Dendritic cell treated with granulocyte-macrophage colony-stimulating factor and Interleukin-4, amounts not matched to agents 40 ng/mL and 50 ng/mL, for 4 days (primary cell): ENCODE results near the gene IGLL5.

Source experiments
- H3K27ac Mint-ChIP-seq: one replicate; pipeline ENCODE4 v1.8.0; 2022; ENCODE audit warnings: mild to moderate bottlenecking, mixed read lengths
- H3K27me3 Mint-ChIP-seq: one replicate; pipeline ENCODE4 v1.8.0; 2022; ENCODE audit warnings: mild to moderate bottlenecking, mixed read lengths
- H3K36me3 Mint-ChIP-seq: one replicate; pipeline ENCODE4 v1.8.0; 2022; ENCODE audit warnings: low read depth, mixed read lengths
- H3K4me1 Mint-ChIP-seq: one replicate; pipeline ENCODE4 v1.8.0; 2022; ENCODE audit warnings: low read depth, mixed read lengths
- H3K4me3 Mint-ChIP-seq: one replicate; pipeline ENCODE4 v1.8.0; 2022; ENCODE audit warnings: mild to moderate bottlenecking, moderate library complexity, mixed read lengths
- H3K9me3 Mint-ChIP-seq: one replicate; pipeline ENCODE4 v1.8.0; 2022; ENCODE audit warnings: mixed read lengths
- intact Hi-C: fragments of 100-400 bp; cut with micrococcal nuclease; formaldehyde crosslinking; loops from one replicate; pipeline ENCODE4 v1.15.0; 2022

Gene IGLL5

DNA sequence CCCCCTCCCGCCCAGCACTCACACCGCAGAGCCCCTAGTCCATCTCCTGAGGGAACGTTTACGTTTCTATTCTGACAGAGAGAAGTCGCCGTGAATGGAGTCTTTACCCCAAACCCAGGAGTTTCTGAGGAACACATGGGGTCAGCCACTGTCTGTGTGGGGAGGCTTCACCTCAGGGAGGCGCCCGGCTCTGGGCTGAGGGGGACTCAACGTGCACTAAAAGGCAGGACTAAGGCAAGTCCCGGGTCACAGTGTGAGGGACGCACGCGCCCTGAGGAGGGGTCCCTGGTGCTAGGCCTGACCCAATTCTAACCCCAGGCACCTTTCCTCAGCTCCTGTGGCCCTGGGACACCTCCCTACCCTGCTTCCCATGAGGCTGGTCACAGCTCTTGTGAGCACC lies 32.5 kb upstream of the IGLL5 start:
- no peaks in the 10 kb centered on the region for H3K36me3 Mint-ChIP-seq
- no peak overlapping the region for H3K27ac Mint-ChIP-seq
- no peak overlapping the region for H3K4me3 Mint-ChIP-seq
- H3K9me3 Mint-ChIP-seq: no peaks in the 10 kb centered on the region
- intact Hi-C loops: no loop called here
- peaks cover 6% of the 10 kb centered on the region for H3K27me3 Mint-ChIP-seq
- H3K4me1 Mint-ChIP-seq: peaks cover 5% of the 10 kb centered on the region

DNA sequence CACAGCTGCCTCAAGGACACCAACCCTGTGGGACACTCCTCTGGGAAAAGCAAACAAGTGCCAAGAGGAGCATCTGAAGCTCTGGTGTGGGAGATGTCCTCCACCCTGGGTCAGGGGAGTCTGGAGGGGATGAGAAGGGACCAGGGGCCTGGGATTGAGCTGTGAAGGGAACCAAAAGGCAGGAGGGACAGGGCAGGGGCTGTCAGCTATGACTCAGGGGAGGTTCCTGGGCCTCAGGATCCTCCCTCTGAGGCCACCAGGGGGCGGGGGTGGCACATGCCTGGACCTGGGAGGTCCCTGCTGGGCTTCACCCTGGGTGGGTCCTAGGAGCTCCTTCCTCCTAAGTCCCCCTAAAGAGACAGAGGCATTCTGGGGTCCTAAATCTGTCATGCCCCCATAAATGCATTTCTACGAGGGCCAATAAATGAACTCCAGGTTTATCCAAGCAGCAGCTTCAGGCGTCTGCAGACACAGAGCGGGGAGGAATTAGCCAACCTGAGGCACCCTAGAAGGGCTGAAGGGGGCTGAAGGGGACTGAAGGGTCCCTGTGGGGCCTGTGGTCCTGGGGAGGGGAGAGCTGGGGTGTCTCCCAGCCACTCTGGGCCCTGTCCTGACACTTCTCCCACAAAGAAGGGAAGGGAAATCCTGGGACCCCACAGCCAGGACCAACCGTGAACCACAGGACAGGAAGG lies 31.9 kb upstream of the IGLL5 start:
- intact Hi-C loops: no loop called here
- peaks cover 6% of the 10 kb centered on the region for H3K27me3 Mint-ChIP-seq
- H3K4me1 Mint-ChIP-seq: peaks cover 5% of the 10 kb centered on the region
- H3K4me3 Mint-ChIP-seq: no peak overlapping the region
- no peak overlapping the region for H3K27ac Mint-ChIP-seq
- H3K36me3 Mint-ChIP-seq: no peaks in the 10 kb centered on the region
- H3K9me3 Mint-ChIP-seq: no peaks in the 10 kb centered on the region

GRCh38 chr22:22856364-22856763 lies 31.3 kb upstream of the IGLL5 start:
- intact Hi-C loops: no loop called here
- Mint-ChIP-seq H3K27ac (no peak overlapping the region), H3K27me3 (peaks cover 10% of the 10 kb centered on the region), H3K4me1 (peaks cover 5% of the 10 kb centered on the region), H3K4me3 (no peak overlapping the region), H3K36me3 (no peaks in the 10 kb centered on the region), H3K9me3 (no peaks in the 10 kb centered on the region)

- no peak overlapping the region for H3K27ac Mint-ChIP-seq
- peaks cover 10% of the 10 kb centered on the region for H3K27me3 Mint-ChIP-seq
- intact Hi-C loops: no loop called here
- no peaks in the 10 kb centered on the region for H3K36me3 Mint-ChIP-seq
- H3K9me3 Mint-ChIP-seq: no peaks in the 10 kb centered on the region
- peaks cover 5% of the 10 kb centered on the region for H3K4me1 Mint-ChIP-seq
- H3K4me3 Mint-ChIP-seq: no peak overlapping the region
Observed at GRCh38 chr22:22856885-22857606, 30.6 kb upstream of the IGLL5 start.

- Mint-ChIP-seq H3K9me3 (no peaks in the 10 kb centered on the region), H3K36me3 (no peaks in the 10 kb centered on the region), H3K27ac (no peak overlapping the region), H3K4me1 (peaks cover 5% of the 10 kb centered on the region), H3K27me3 (peaks cover 10% of the 10 kb centered on the region), H3K4me3 (no peak overlapping the region)
- intact Hi-C loops: no loop called here
Observed at GRCh38 chr22:22857607-22858558, 29.7 kb upstream of the IGLL5 start.

DNA sequence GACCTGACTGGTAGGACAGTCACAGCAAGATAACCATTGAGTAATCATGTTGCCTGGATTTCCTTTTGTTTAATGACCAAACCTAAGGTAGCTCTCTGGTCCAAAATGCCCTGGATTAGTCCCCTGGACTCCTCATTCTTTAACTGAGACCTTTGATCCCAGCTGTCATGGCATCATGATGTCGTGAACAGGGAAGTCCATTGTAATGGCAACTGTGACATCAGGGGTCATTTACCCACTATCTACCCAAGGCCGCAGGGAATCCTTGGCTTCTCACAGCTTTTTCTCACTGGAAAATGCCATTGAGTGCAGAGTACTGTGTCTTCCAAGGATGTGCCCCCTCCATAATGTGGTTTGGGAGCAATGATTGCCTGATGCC lies 29.1 kb upstream of the IGLL5 start:
- peaks cover 8% of the 10 kb centered on the region for H3K27me3 Mint-ChIP-seq
- H3K4me3 Mint-ChIP-seq: no peak overlapping the region
- intact Hi-C loops: no loop called here
- no peaks in the 10 kb centered on the region for H3K9me3 Mint-ChIP-seq
- H3K27ac Mint-ChIP-seq: no peak overlapping the region
- H3K4me1 Mint-ChIP-seq: peaks cover 5% of the 10 kb centered on the region
- no peaks in the 10 kb centered on the region for H3K36me3 Mint-ChIP-seq

- no peaks in the 10 kb centered on the region for H3K36me3 Mint-ChIP-seq
- H3K27me3 Mint-ChIP-seq: peaks cover 13% of the 10 kb centered on the region
- H3K4me1 Mint-ChIP-seq: peaks cover 22% of the 10 kb centered on the region
- no peak overlapping the region for H3K27ac Mint-ChIP-seq
- no peaks in the 10 kb centered on the region for H3K9me3 Mint-ChIP-seq
- intact Hi-C loops: no loop called here
- H3K4me3 Mint-ChIP-seq: no peak overlapping the region
Observed at GRCh38 chr22:22863001-22863400, 24.6 kb upstream of the IGLL5 start.

GRCh38 chr22:22865311-22866072 lies 22.1 kb upstream of the IGLL5 start:
- no peaks in the 10 kb centered on the region for H3K9me3 Mint-ChIP-seq
- no peaks in the 10 kb centered on the region for H3K36me3 Mint-ChIP-seq
- intact Hi-C loops: no loop called here
- H3K27me3 Mint-ChIP-seq: peaks cover 14% of the 10 kb centered on the region
- no peak overlapping the region for H3K27ac Mint-ChIP-seq
- peaks cover 26% of the 10 kb centered on the region for H3K4me1 Mint-ChIP-seq
- no peak overlapping the region for H3K4me3 Mint-ChIP-seq

GRCh38 chr22:22866381-22867111 lies 21.1 kb upstream of the IGLL5 start:
- no peaks in the 10 kb centered on the region for H3K36me3 Mint-ChIP-seq
- no peaks in the 10 kb centered on the region for H3K9me3 Mint-ChIP-seq
- H3K27ac Mint-ChIP-seq: no peak overlapping the region

GRCh38 chr22:22867996-22868715 lies 19.5 kb upstream of the IGLL5 start:
- intact Hi-C loops: no loop called here
- Mint-ChIP-seq H3K27me3 (peaks cover 9% of the 10 kb centered on the region), H3K9me3 (no peaks in the 10 kb centered on the region), H3K27ac (no peak overlapping the region), H3K4me1 (peaks cover 26% of the 10 kb centered on the region), H3K36me3 (no peaks in the 10 kb centered on the region), H3K4me3 (no peak overlapping the region)

More at GRCh38 chr22:22866381-22867111, 21.1 kb upstream of the IGLL5 start:
- H3K4me1 Mint-ChIP-seq: peaks cover 26% of the 10 kb centered on the region
- H3K27me3 Mint-ChIP-seq: peaks cover 9% of the 10 kb centered on the region
- H3K4me3 Mint-ChIP-seq: no peak overlapping the region
- intact Hi-C loops: no loop called here

- H3K27ac Mint-ChIP-seq: no peak overlapping the region
- H3K4me3 Mint-ChIP-seq: no peak overlapping the region
- H3K27me3 Mint-ChIP-seq: peaks cover 7% of the 10 kb centered on the region
- peaks cover 17% of the 10 kb centered on the region for H3K4me1 Mint-ChIP-seq
- intact Hi-C loops: no loop called here
- peaks cover 9% of the 10 kb centered on the region for H3K9me3 Mint-ChIP-seq
- H3K36me3 Mint-ChIP-seq: no peaks in the 10 kb centered on the region
Observed at GRCh38 chr22:22870577-22871404, 16.8 kb upstream of the IGLL5 start.
